HG03039 (cell line): ENCODE measurements around the gene NUDCD2.

Experiments
- ATAC-seq: cut with Tn5 transposase; IDR thresholded peaks from one replicate; pipeline ENCODE4 v1.9.1; 2021; ENCODE audit warnings: mild to moderate bottlenecking, moderate library complexity; ENCODE audit not compliant: unreplicated experiment

NUDCD2 gene

DNA sequence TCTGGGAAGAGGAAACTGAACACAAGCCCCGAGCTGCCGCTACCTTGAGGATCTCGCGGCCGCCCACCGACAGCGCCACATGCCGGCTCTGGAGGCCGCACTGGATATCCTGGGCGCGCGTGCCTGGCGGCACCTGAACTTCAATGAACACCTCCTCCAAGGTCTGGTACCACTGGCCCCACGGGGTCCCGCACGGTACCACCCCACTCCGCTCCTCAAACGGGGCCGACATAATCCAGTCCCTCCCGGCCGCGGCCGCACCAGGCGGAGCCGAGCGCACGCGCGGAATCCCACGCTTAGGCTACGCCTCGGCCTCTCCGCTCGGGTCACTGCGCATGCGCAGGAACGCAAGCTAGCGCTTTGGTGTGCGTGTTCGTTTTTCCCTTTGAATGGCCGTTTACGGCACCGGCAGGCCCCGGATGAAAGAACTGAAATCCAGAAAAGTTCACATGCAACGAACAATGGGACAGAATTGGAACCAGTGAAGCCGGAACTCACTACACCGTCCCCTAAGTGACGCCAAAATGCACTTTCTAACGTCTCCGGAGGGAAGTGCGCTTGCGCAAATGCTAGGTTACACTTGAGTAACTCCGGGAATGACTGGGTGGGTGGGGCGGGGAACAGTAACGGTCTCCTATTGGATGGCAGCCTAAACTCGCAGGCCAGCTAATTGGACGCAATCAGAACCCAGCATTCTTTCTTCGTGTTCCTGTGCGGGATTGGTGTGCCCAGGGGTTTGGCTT lies at the start of gene NUDCD2:
TSS of gene NUDCD2 (minus strand) at position 284 of the 743 bp plus-strand sequence. CDS start at position 232, 52 bp downstream.
- peak; percentile 84 for ATAC-seq

GRCh38 chr5:163509291-163509951 lies 49.5 kb upstream of the NUDCD2 start:
- no peak for ATAC-seq

GRCh38 chr5:163508753-163509152 lies 48.9 kb upstream of the NUDCD2 start:
- ATAC-seq = no peak

GRCh38 chr5:163506726-163507125 lies 46.8 kb upstream of the NUDCD2 start:
- ATAC-seq = no peak

DNA sequence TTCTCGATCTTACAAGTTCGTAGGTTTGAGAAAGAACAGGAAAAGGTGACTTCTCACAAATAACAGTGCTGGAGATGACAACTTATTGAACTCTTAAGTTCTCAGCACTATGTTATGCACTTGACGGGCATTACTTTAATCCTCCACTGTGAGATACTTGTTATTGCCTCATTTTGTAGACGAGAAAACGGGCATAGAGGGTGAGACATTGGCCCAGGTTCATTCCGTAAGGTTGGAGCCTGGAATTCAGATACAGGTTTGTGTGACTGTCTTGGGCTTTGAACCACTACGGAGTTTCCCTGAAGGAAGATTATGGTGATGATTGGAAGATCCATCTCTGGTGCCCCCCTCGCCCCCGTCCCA lies 46.2 kb upstream of the NUDCD2 start:
- ATAC-seq = no peak

- ATAC-seq = peak; percentile 91
Observed at GRCh38 chr5:163505368-163506094, 45.6 kb upstream of the NUDCD2 start, which contains the start of gene MAT2B. MAT2B (plus strand) TSS chr5:163505619; CDS start chr5:163505687, 68 bp downstream.

DNA sequence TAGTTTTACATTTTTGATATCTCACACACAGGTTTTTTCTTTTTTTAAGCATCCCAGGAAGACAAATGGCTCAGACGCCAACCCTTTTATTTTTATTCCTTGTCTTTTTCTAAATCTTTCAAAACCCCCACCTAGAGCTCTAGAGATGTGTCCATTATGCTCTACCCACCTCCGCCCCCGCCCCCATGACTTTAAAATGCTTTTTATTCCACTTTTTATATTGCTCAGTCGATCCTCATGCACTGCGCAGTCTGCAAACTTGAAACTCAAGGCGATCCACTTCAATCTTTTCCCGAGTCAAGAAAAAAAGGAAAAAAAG lies 45.1 kb upstream of the NUDCD2 start:
- no peak for ATAC-seq

DNA sequence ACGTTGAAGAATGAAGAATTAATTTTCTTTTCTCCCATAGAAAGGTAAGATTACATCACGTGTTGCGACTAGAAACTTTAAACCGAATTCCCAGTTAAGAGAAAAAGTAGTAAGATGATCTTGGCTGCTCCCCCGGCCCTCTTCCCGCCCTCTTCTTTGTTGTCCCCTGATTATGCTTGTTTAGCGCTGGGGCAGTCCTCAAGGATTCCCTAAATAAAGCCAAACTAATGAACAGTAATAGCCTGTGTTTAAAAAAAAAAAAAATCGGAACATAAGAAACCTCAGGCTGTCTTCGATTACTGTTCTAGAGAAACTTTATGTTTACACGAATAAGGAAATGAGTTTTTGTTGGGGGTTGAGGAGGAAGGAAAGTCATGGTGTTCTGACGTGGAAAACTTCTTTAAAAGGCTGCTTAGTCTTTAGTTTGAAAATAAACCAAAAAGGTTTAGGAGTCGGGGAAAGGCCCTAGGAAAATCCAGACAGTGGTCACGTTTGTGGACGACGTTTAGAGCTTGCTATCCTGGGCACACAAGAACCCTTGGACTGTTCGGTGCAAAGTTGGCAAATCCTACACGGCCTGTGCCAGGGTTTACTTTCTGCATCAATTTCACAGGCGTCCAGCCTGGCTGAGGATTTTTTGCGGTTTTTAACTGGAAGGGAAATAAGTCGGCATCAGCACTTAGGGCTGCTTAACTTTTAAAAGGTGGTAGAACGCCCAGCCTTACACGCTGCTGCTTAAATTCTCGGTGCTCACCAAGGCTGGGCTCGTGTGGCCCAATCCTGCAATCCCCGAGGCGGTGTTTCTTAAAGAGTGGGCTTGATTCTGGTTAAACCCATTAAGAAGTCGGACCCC lies 44.4 kb upstream of the NUDCD2 start:
- no peak for ATAC-seq

DNA sequence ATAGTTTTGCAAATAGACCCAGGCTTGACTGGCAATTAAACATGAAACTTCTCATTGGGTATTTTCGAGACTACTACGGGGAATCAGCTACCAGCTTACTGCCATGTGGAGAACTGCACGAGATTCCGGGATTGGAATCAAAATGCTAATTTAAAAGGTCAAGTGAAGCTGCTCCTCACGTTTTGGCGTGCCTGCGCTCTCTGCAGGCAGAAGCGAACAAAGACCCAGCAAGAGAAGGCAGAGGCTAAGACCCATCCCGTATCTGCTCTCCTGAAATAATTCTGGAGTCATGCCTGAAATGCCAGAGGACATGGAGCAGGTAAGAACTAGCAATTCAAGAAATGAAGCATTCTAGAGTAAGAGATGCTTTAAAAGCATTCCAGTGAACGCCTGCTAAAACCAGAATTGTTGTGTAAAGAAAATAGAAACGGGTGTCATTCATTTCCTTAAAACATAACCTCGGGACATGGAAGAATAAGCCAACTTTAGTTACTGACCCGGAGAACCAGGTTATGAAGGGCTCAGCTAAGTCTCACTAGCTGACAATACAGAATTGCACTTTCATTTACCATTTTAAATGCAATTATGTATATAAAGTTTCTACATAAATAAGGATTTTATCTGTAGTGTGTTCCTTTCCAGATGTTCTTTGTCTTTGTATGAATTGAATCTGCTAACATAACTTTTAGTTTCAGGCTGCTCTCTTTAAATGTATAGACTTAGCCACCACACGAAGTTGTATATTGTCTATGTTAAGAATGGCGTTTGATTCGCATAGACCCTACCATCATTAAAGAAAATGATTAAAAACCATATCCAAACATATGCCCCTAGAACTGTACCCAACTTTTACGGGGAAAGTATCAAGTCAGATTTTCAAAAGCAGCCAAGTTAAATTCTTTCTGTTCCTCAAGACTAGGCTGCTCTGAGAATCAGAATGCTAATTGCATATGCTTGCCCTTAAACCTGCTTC lies 43.5 kb upstream of the NUDCD2 start:
- no peak for ATAC-seq

DNA sequence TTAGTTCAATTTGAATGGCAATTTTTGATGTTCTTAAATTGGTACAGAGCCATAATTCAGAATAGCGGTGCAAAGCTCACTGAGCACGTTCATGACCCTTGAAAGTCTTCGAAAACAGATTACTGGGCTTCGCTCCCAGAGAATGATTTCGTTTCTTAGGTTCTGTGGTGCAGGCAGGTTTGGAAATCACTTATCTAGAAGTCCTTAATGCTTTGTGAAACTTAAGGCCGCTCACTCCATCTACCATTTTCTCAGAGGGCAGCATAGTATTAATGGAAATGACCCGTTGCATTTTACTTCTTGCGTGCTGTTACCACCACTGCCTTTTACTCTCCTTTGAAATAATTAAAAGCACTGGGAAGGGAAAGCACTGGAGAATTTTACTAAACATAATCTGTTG lies 42.6 kb upstream of the NUDCD2 start:
- ATAC-seq = no peak

GRCh38 chr5:163498886-163499285 lies 39.0 kb upstream of the NUDCD2 start:
- ATAC-seq = no peak

DNA sequence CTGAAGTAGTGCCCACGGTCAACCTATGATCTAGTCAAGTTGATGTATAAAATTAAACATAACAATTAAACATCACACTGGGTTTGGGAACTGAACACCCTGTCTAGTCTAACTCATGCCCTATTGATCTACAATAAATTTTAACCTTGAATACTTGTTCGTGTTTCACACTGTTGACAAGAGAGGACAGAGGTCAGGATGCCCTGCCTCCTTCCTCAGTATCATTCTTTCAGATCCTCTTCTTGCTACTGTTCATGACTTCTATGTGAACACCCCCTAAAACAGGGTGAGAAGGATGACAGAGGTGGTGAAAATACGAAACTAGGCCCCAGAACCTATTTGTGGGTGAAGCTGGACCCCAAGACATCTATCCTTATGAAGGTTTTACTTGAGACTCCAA lies 37.4 kb upstream of the NUDCD2 start:
- no peak for ATAC-seq

DNA sequence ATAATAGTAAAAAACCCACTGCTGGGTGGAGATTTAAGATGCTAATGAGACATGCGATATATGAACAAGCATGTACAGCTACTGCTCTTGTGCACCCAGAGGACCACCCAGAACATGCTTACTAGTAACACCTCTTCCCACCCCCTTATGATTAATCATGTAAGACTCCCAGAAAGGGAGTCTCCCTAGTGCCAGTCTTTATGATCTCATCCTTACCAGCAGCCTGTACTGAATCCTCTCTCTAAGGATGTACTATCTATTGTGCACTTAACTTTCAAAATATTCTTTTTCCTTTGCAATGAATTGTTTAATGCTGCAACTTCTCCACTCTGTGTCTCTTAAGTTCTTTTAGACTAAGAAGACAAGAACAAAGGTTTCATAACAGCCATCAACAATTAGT lies 36.4 kb upstream of the NUDCD2 start:
- no peak for ATAC-seq

DNA sequence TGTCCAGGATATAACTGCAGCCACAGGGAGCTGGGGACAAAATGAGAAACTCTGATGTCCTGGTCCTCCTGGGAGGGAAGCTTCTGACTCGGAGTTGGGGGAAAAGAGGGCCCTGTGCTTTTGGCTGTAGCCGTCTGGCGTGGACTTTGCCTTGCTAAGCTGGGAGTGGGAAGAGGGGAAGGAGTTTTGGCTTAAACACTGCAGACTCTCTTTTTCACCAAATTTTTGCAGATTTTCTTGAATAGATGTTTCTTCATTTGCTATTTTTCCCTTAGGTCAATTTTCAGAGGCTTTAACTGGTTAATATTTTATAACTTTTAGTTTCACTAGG lies 29.8 kb upstream of the NUDCD2 start:
- no peak for ATAC-seq

- no peak for ATAC-seq
Observed at GRCh38 chr5:163489055-163489744, 29.3 kb upstream of the NUDCD2 start.

GRCh38 chr5:163478982-163479271 lies 19.0 kb upstream of the NUDCD2 start:
- no peak for ATAC-seq

DNA sequence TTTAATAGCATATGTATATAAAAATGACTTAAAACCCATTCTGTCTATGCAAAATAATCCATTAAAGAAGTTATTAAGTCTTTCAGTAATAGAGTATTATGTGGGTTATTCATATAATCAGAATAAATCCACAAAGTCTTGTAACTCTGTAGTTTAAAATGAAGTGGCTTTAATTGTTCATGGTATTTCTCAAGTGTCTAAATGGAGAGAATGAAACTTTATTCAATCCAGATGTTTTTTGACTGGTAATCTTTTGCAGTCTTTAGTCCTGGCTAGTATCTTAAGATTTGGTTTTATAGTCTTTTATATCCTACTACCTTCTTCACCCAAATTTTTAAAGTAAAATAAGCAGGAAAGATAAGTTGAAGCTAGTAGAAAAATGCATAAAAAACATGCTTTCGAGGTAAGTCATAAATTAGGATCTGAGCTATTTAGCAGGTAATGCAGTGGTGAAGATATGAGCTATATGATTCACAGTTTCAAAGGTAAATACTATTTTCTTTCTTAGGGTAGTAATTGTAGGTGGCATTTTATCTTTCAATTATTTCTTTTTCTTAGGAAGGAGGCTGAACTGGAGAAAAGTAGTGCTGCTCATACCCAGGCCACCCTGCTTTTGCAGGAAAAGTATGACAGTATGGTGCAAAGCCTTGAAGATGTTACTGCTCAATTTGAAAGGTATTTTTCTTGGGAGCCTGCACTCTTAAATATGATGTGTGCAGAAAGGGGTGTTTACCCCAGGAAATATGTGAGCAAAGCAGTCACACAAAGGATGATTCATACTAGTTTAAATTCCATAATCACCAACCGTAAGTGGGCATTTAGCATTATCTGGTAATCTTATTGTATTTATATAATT lies 18.5 kb upstream of the NUDCD2 start:
- ATAC-seq = no peak

- ATAC-seq = no peak
Observed at GRCh38 chr5:163475411-163475810, 15.5 kb upstream of the NUDCD2 start.
